Trophoblast cell (in vitro differentiated cells and primary cell): ENCODE results near the gene VSIG10L2.

Experiments
- DNase-seq, 2 donors: peaks; one replicate each; pipeline ENCODE4 v3.0.0-alpha.2; 2016
- H2AFZ ChIP-seq: 2 replicates; pipeline ENCODE4 v1.6.1; 2013; ENCODE audit warnings: low read length, moderate library complexity, mild to moderate bottlenecking; ENCODE audit not compliant: insufficient read depth, poor library complexity
- H2AK5ac ChIP-seq: 2 replicates; pipeline ENCODE4 v1.6.1; 2013; ENCODE audit warnings: mild to moderate bottlenecking, low read length
- H2BK120ac ChIP-seq: 2 replicates; pipeline ENCODE4 v1.6.1; 2013; ENCODE audit warnings: low read length, mild to moderate bottlenecking, moderate library complexity; ENCODE audit not compliant: insufficient read depth, poor library complexity
- H2BK12ac ChIP-seq: 2 replicates; pipeline ENCODE4 v1.6.1; 2013; ENCODE audit warnings: mild to moderate bottlenecking, low read length, moderate library complexity
- H2BK5ac ChIP-seq: 2 replicates; pipeline ENCODE4 v1.6.1; 2013; ENCODE audit warnings: low read length, low read depth, moderate library complexity, mild to moderate bottlenecking; ENCODE audit not compliant: poor library complexity
- H3K14ac ChIP-seq: 2 replicates; pipeline ENCODE4 v1.6.1; 2013; ENCODE audit warnings: mild to moderate bottlenecking, low read length
- H3K18ac ChIP-seq: 2 replicates; pipeline ENCODE4 v1.6.1; 2013; ENCODE audit warnings: mild to moderate bottlenecking, low read length
- H3K23ac ChIP-seq: 2 replicates; pipeline ENCODE4 v1.6.1; 2013; ENCODE audit warnings: low read length
- H3K27ac ChIP-seq: 2 replicates; pipeline ENCODE4 v1.5.1; 2013; ENCODE audit warnings: low read depth, mild to moderate bottlenecking, inconsistent platforms, low read length, moderate library complexity
- H3K27me3 ChIP-seq: 2 replicates; pipeline ENCODE4 v1.6.1; 2013; ENCODE audit warnings: inconsistent platforms, mild to moderate bottlenecking, low read length, moderate library complexity; ENCODE audit not compliant: insufficient read depth
- H3K36me3 ChIP-seq, 2 experiments: 1 replicate in 1 of 2; 2 replicates in 1 of 2; pipeline ENCODE4 v1.6.1; 2013; ENCODE audit warnings: low read length in 2 of 2, mild to moderate bottlenecking in 2 of 2, moderate library complexity in 1 of 2; ENCODE audit not compliant: insufficient read depth in 2 of 2, control insufficient read depth in 1 of 2
- H3K4ac ChIP-seq: 2 replicates; pipeline ENCODE4 v1.6.1; 2013; ENCODE audit warnings: low read depth, mild to moderate bottlenecking, low read length, moderate library complexity
- H3K4me1 ChIP-seq, 2 experiments: 1 replicate in 1 of 2; 2 replicates in 1 of 2; pipeline ENCODE4 v1.6.1; 2013; ENCODE audit warnings: low read length in 2 of 2, mild to moderate bottlenecking in 2 of 2, moderate library complexity in 1 of 2; ENCODE audit not compliant: insufficient read depth in 2 of 2, control insufficient read depth in 1 of 2
- H3K4me2 ChIP-seq: 2 replicates; pipeline ENCODE4 v1.6.1; 2013; ENCODE audit warnings: inconsistent platforms, mild to moderate bottlenecking, low read length, moderate library complexity
- H3K4me3 ChIP-seq: 2 replicates; pipeline ENCODE4 v1.5.1; 2013; ENCODE audit warnings: mild to moderate bottlenecking, low read depth, low read length, inconsistent platforms
- H3K79me1 ChIP-seq: one replicate; pipeline ENCODE4 v1.6.1; 2013; ENCODE audit warnings: low read length
- H3K79me2 ChIP-seq: 2 replicates; pipeline ENCODE4 v1.6.1; 2013; ENCODE audit warnings: low read length, mild to moderate bottlenecking; ENCODE audit not compliant: control insufficient read depth, insufficient read depth, poor library complexity
- H3K9ac ChIP-seq: 2 replicates; pipeline ENCODE4 v1.6.1; 2013; ENCODE audit warnings: mild to moderate bottlenecking, low read length
- H3K9me3 ChIP-seq: 2 replicates; pipeline ENCODE4 v1.6.1; 2013; ENCODE audit warnings: low read depth, mild to moderate bottlenecking, control low read depth, inconsistent platforms, low read length; ENCODE audit not compliant: insufficient read depth
- H4K12ac ChIP-seq: 2 replicates; pipeline ENCODE4 v1.6.1; 2013; ENCODE audit warnings: low read depth, mild to moderate bottlenecking, low read length, moderate library complexity
- H4K8ac ChIP-seq: 2 replicates; pipeline ENCODE4 v1.6.1; 2013; ENCODE audit warnings: low read depth, mild to moderate bottlenecking, low read length, moderate library complexity
- H4K91ac ChIP-seq: one replicate; pipeline ENCODE4 v1.6.1; 2013; ENCODE audit warnings: low read depth, mild to moderate bottlenecking, low read length, moderate library complexity
- WGBS: extraction: QIAGEN DNeasy Blood & Tissue Kit; methylation state at CpG from one replicate; pipeline ENCODE4 v1.1.7; 2013; ENCODE audit warnings: missing lambda C conversion rate; ENCODE audit not compliant: insufficient read length, insufficient coverage; ENCODE audit errors: extremely low coverage; 5-methylcytosine and 5-hydroxymethylcytosine counted together

Gene VSIG10L2

GRCh38 chr11:125952559-125952958, 6.7 kb downstream of the VSIG10L2 start:
- H3K27ac ChIP-seq = no peak overlapping the region
- H2BK12ac ChIP-seq = no peak overlapping the region
- no peak overlapping the region for H4K91ac ChIP-seq
- H4K12ac ChIP-seq = no peak overlapping the region
- H3K23ac ChIP-seq = no peak overlapping the region
- no peak overlapping the region for H3K4me3 ChIP-seq
- H2AFZ ChIP-seq = no peak overlapping the region
- H3K9me3 ChIP-seq = peaks cover 2% of the 10 kb centered on the region
- no peak overlapping the region for H2AK5ac ChIP-seq
- no peak overlapping the region for H3K14ac ChIP-seq
- no peaks in the 10 kb centered on the region for H3K79me2 ChIP-seq
- H3K4ac ChIP-seq = no peak overlapping the region
- H3K27me3 ChIP-seq = no peaks in the 10 kb centered on the region
- no peak overlapping the region for H2BK5ac ChIP-seq
- no peak overlapping the region for H3K9ac ChIP-seq
- H3K18ac ChIP-seq = no peak overlapping the region
- H3K4me2 ChIP-seq = no peak overlapping the region
- H2BK120ac ChIP-seq = no peak overlapping the region
- peaks cover 6% of the 10 kb centered on the region for H3K79me1 ChIP-seq
- peaks cover 14 to 21% of the 10 kb centered on the region in 2 experiments for H3K4me1 ChIP-seq
- no CpG with 5 or more reads among the region's 2 CpGs for WGBS
- H3K36me3 ChIP-seq = peaks cover 48 to 49% of the 10 kb centered on the region in 2 experiments
- no peak overlapping the region for H4K8ac ChIP-seq
- DNase-seq = no peak

DNA sequence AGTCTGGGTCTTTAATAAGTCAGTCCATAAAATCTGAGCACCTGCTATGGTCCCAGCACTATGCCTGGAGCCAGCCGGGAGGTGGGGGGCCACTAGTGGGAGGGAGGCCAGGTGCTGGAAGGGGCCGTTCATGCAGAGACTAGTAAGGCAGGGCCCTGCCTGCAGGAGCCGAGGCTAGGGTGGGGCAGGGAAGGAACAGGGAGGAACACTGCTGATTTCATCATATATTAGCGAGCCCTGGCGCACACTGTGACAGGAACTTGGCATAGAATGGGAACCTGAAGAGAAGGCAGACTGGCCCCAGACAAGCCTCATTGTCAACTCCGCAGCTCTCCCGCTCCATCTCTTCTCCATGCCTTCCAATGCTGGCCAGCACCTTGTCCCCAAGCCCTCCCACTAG, 7.1 kb downstream of the VSIG10L2 start:
- Histone ChIP-seq H4K12ac (no peak overlapping the region), H3K4ac (no peak overlapping the region), H3K36me3 (peaks cover 49 to 50% of the 10 kb centered on the region in 2 experiments), H2AFZ (no peak overlapping the region), H2BK5ac (no peak overlapping the region), H3K79me1 (peaks cover 6% of the 10 kb centered on the region), H3K79me2 (no peaks in the 10 kb centered on the region), H4K8ac (no peak overlapping the region), H3K23ac (no peak overlapping the region), H3K4me3 (no peak overlapping the region), H3K14ac (no peak overlapping the region), H3K27me3 (no peaks in the 10 kb centered on the region), H2BK120ac (no peak overlapping the region), H3K27ac (no peak overlapping the region), H4K91ac (no peak overlapping the region), H3K9ac (no peak overlapping the region), H2AK5ac (no peak overlapping the region), H2BK12ac (no peak overlapping the region), H3K9me3 (no peaks in the 10 kb centered on the region), H3K18ac (no peak overlapping the region), H3K4me1 (peaks cover 14 to 24% of the 10 kb centered on the region in 2 experiments), H3K4me2 (no peak overlapping the region)
- DNase-seq = no peak
- no CpG with 5 or more reads among the region's 7 CpGs for WGBS

DNA sequence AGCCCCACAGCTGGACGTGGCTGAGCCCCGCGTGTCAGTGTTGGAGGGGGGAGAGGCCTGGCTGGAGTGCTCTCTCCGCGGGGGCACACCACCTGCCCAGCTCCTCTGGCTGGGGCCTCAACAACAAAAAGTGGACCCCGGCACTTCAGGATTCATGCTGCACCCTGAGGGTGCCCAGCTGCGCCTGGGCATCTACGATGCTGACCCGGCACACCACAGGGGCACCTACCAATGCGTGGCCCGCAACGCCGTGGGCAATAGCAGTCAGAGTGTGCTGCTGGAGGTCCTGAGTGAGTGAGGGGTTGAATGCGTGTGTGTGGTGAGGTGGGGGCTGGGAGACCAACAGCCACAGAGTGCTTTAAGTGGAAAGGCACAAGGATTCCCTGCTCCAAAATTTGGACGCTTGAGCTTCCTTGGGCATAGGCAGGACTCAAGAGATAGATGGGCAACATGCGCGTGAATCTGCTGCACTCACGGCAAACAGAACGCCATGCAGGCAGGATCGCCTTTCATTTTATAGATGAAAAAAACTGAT, 7.6 kb downstream of the VSIG10L2 start:
- no peak overlapping the region for H2BK5ac ChIP-seq
- peaks cover 44 to 52% of the 10 kb centered on the region in 2 experiments for H3K36me3 ChIP-seq
- H2AK5ac ChIP-seq = no peak overlapping the region
- DNase-seq = no peak
- no peaks in the 10 kb centered on the region for H3K27me3 ChIP-seq
- H4K91ac ChIP-seq = no peak overlapping the region
- no peak overlapping the region for H4K8ac ChIP-seq
- H3K4me3 ChIP-seq = no peak overlapping the region
- H4K12ac ChIP-seq = no peak overlapping the region
- peaks cover 14 to 24% of the 10 kb centered on the region in 2 experiments for H3K4me1 ChIP-seq
- no peak overlapping the region for H3K18ac ChIP-seq
- H3K27ac ChIP-seq = no peak overlapping the region
- H3K14ac ChIP-seq = no peak overlapping the region
- no peak overlapping the region for H2BK12ac ChIP-seq
- H3K9ac ChIP-seq = no peak overlapping the region
- WGBS = no CpG with 5 or more reads among the region's 20 CpGs
- H3K79me1 ChIP-seq = peaks cover 6% of the 10 kb centered on the region
- no peak overlapping the region for H2BK120ac ChIP-seq
- H3K9me3 ChIP-seq = no peaks in the 10 kb centered on the region
- H3K4ac ChIP-seq = no peak overlapping the region
- no peak overlapping the region for H3K23ac ChIP-seq
- H3K4me2 ChIP-seq = no peak overlapping the region
- no peak overlapping the region for H2AFZ ChIP-seq
- H3K79me2 ChIP-seq = no peaks in the 10 kb centered on the region

DNA sequence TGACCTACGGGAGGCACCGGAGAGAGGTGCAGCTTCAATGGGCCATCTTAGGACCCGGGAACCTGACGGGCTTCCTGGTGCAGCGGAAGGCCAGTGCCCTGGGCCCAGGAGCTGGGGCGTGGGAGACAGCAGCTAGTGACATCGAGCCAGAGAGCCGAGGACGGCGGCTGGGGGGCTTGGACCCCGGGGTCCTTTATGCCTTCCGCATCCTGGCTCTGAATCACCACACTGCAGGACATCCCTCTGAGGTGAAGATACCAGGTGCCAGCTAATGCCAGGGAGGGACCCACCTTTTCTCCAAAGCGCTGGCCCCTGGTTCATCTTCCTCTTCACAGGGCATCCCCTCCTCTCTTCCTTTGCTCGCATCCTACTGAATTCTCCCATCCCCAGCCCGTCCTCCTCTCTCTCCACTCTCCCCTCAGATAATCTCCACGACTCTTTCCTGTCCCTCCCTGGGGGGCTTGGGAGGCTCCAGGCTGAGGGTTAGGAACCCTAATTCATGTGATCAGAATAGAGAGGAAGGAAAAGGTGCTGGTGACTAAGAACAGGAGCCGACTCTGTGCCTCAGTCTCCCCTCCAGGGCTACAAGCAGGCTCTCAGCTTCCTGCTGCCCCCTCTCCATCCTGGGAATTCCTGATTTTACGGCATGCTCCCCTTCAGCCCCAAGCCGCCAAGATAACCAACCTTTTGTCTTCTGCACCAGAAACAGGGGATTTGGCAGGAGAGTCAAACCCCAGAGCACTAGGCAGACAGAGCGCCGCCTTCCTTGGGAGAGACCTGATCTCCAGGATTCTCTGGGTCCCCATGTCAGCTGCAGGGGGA, 8.5 kb downstream of the VSIG10L2 start:
- Histone ChIP-seq H3K36me3 (peaks cover 42 to 51% of the 10 kb centered on the region in 2 experiments), H2BK12ac (no peak overlapping the region), H3K27ac (no peak overlapping the region), H4K91ac (no peak overlapping the region), H3K4me1 (peaks cover 14 to 24% of the 10 kb centered on the region in 2 experiments), H4K12ac (no peak overlapping the region), H3K4me2 (no peak overlapping the region), H3K79me1 (peaks cover 6% of the 10 kb centered on the region), H2BK120ac (no peak overlapping the region), H2BK5ac (no peak overlapping the region), H3K4ac (no peak overlapping the region), H3K4me3 (no peak overlapping the region), H2AFZ (no peak overlapping the region), H3K79me2 (no peaks in the 10 kb centered on the region), H3K9ac (no peak overlapping the region), H3K23ac (no peak overlapping the region), H4K8ac (no peak overlapping the region), H3K14ac (no peak overlapping the region), H3K18ac (no peak overlapping the region), H3K27me3 (no peaks in the 10 kb centered on the region), H3K9me3 (no peaks in the 10 kb centered on the region), H2AK5ac (no peak overlapping the region)
- no CpG with 5 or more reads among the region's 21 CpGs for WGBS
- no peak for DNase-seq
